Myocyte (in vitro differentiated cells): Measurements from ENCODE around the gene ALX1. TPM values are rescaled to one million over a fixed set of nuclear protein-coding genes. Genes with fewer than 3 reads are reported as not detected.

Source experiments
- DNase-seq: peaks from one replicate; pipeline ENCODE4 v3.0.0-alpha.2; 2012; ENCODE audit warnings: low read depth
- polyA plus RNA-seq: library from polyadenylated mRNA; unstranded; fragments of >200 nt; gene quantifications from one replicate; pipeline ENCODE4 v1.2.1, GENCODE V29; 2012; ENCODE audit warnings: missing spikeins
- total RNA-seq: library from RNA; depleted of rRNA; stranded (reverse); fragments of >200 nt; gene quantifications from 2 replicates; pipeline ENCODE4 v1.2.3, GENCODE V29; 2014

The ALX1 gene
- total RNA-seq: not detected in 2 replicates
- polyA plus RNA-seq: not detected

DNA sequence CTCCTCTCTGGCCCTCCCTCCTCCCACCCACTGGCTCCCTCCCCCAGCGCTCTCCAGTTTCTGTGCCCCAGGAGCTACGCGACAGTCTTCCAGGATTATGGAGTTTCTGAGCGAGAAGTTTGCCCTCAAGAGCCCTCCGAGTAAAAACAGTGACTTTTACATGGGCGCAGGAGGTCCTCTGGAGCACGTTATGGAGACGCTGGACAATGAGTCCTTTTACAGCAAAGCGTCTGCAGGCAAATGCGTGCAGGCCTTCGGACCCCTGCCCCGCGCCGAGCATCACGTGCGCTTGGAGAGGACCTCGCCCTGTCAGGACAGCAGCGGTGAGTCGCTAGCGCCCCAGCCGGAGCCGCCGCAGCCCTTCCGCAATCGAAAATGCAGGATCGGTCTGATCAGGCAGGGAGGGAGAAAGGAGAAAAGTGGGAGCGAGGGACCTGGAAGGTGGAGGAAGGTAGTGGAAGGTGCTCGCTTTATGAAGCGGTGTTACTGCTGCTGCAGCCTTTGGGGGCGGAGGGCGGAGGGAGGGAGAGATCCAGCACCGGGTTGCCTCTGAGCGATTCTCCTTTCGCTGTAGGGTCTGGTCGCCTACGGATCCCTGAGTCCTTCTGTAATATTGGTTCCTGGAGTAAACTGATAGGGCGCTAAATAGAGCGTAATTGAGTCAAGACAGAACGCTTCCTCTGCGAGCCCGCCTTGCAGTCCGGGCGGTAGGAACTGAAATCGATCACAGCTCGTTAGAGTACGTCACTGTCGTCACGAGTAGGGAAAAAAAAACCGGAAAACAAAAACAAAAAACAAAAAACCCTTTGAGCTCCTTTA lies at the start of gene ALX1:
Gene ALX1, plus strand, starts transcription at position 56 of the 819 bp plus-strand sequence. Its CDS starts 42 bp downstream, at position 98.
- no peak for DNase-seq

DNA sequence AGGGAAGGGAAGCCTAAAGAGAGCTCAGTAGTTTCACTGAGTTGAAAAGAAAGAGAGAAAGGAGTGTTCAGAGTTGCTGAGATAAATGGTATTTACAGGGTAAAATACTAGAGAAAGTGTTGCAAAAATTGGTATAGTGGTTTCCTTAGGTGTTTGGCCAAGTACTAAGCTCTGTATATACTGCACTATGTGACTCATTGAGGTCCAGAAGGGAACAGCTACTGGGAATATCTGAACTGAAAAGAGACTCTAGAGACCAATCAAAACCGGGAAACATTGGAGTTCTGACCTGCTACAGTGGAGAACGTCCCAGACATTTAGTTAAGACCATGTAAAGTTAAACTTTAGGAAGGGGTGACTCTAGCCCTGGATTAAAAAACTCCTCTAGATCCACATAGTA lies 42.7 kb upstream of the ALX1 start:
- no peak for DNase-seq

DNA sequence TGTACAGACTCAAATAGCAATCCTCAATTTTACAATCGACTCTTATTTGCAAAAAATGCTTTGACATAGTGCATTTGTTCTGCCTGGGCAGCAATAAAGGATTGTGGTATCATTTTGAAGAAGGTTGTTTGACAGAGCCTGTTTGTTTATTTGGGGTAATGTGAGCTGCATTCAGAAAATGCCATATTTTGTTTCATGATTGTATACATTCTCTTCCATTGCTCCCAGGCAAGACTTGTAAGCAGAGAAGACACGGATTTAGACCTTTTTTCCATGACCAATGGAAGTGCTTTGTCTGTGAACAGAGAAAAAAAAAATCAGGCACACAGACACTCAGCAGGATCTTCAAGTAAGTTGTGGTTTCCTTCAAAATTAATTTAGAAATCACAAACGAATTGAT lies 35.5 kb upstream of the ALX1 start:
- DNase-seq: no peak

DNA sequence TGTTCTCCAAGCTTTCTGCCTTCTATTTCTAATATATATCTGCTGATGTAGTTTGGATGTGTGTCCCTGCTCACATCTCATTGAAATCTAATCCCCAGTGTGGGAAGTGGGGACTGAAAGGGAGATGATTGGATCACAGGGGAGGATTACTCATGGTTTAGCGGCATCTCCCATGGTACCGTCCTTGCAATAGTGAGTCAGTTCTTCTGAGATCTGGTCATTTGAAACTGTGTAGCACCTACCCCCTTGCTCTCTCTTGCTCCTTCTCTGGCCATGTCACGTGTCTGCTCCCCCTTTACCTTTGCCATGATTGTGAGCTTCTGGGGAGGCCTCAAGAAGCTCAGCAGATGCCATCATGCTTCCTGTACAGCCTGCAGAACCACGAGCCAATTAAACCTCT lies 26.2 kb upstream of the ALX1 start:
- DNase-seq: no peak

DNA sequence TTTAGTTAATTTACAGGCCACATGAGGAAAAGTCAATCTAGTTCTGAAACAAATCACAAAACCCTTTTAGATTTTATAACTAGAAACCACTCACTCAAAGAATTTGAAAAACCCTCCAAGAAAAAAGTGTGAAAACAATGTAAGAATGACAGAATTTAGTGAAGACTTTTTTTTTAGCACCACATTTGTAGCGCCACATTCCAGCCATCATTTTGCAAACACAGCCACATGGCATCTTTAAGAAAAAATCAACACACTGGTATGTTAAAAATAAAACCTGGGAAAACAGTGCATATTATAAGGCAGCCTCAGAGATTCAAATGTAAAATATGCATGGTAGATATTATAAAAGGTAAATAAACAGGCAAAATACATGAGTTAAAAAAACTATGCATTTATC lies 22.3 kb upstream of the ALX1 start:
- DNase-seq: no peak

DNA sequence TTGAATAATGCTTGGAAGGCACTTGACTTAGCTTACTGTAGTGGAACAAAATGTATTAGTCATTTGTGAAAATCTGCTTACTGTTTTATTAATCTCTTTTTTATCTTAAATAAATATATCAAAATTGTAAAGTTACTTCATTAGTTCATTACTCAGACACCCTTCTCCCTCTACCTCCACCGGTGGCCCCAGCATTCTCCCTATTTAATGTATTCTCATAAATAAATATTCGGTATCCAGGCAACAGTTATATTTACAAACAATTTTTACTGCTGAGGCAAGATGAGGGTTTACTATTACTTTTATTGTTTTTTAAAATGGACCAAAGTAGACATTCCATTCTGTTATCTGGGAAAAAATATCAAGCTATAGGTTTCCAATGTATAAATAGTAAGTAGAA lies 19.6 kb upstream of the ALX1 start:
- no peak for DNase-seq

DNA sequence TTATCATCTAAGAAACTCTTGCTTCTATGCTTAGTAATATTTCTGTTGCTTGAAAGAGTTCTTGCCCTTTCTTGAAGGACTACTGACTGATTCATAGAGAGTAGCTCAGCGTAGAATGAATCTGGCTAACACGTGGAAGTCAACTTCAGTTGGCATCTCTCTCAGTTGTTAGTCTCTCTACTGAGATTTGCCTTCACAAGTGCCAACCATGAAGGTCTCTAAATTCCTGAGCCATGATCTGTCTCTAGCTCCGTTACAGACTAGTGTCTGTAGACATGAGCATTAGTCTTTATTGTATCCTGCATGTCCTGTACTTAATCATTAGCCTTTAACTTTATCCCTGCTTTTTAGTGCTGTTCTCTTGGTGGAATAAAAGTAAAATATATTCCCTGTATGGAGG lies 19.1 kb upstream of the ALX1 start:
- peak; percentile 6 for DNase-seq

DNA sequence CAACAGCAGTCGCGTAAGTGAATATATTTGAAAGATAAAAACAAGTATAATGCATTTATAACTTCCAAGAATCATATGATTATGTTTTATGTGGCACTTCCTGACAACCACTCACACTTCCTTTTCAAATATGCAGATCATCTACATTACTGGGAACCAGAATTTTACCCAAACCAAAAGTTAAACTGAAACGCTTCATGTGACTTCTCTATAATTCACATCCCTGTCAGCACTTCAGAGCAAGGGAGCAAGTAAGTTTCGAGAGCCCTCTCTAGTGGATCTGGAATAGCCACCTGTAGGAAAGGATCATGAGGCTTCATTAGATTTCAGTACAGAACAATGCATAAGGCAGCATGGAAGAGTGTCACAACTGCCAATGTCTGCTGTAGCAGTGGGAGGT lies 13.7 kb upstream of the ALX1 start:
- no peak for DNase-seq

DNA sequence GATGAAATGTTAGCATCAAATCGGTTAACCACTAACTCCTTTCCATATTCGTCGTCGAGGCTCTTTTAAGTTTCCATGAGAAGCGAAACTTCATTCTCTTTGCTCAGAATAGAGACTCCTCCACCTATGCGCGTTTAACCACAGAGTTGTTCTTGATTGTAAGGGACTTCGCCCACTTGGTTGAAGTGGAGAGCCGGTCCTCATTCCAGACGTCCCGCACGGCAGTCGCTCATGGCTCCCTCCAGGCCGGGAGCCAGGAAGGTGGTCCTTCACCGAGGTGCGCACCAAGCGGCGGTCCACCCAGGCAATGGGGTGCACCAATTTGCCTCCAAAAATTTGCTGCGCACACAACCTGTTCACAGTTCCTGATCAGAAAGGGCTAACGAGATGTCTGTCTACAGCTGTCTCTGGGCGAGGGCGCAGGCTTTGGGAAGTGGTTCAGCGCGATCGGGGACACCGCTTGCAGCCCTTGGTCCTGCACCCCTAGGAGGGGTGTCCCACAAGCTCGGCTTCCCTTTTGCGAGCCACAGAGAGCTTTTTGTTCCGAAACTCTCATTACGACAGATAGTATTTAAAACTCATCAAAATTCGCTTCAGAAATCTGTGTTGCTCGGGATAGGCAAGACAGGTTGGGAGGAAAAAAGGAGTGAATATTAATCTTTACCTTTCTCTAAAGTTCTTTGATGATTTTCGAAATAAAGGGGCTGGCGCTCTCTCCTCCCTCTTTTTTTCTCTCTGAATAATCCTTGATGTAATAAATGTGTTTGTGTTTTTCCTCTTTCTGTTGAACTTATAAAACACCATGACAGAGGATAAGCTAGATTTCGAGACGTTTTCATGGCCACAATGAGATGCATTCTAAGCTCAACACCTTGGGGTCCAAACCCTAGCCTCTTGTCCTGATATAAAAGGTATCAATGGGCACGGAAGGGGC lies 6.4 kb upstream of the ALX1 start:
- no peak for DNase-seq

DNA sequence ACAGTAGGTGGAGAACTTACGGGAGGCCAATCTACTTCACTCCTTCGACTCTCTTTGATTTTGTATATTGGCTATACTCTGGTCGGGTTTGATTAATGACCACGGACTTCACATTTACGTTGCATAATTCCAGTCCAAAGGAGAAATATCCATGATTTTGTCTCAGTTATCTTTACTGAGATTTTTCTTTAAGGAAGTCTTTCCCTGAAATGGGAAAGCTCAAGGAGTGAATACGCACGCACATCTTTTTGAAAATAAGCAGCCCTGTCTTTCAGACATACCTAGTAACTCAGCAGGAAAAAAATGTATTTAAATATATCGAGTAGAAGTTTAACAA lies 5.7 kb upstream of the ALX1 start:
- no peak for DNase-seq

DNA sequence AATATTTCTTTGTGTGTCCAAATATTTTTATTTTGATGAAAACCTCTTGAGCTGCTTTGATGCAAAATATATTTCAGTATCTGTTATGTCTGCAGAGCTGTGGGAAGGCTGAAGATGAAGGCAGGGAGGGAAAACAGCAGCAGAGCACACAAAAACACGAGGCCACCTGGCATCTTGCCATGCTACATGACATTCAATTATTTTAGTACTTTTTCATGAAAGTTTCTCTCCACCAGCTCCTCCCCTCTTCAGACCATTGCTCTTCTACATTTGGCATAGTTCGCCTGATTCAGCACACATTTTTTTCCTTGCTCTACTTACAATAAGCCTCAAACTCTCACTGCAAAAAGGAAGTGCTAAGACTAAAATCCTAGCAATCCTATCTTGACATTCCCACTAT lies 4.6 kb upstream of the ALX1 start:
- DNase-seq: peak; percentile 5

DNA sequence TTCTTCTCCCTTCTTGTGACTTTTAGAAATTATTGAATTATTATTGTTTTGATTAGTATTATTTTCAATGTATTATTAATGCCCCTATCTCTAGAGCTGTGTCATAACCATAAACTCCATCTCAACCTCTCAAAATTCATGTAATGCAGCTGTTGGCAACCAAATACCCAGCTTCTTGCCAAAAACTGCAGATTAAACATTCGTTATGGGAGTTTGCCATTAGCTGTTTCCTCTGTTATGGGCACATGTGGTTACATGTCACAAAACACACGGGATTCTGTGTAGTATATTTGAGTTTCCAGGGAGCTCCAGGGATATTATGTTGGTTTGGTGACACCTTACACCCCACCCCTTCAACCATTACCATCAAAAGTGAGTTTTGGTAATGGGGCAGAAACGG lies 2.8 kb upstream of the ALX1 start:
- no peak for DNase-seq

DNA sequence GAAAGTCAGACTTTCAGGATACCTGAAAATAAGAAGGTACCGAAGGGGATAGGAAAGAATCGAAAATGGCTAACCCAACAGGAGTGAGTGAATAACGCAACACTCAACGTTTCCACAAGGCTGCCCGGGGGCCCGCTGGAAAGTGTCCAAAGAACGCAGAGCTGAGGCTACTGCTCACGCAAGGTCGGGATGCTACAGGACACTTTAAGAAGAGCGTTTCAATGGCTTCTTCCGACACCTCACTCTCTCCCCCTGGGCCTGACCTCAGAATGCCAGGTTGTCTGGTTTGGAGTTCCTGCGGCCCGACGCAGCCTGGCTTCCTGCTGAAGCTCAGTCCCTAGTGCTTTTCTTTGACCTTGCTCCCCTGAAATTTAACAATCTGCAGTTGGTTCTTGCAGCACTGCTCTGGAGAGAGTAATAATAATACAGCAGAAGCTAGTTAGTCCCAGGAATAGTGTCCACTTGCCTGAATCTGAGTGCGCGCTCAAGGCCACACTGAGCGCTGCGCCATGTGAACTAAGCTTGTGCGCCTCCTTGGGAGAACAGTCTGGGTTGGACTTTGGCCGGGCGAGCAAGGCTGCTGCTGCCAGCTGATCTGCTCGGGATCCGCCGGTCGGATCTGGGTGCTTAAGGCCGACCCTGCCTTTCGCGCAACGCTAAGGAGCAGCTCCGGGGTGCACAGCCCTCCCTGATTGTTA lies 2.0 kb upstream of the ALX1 start:
- no peak for DNase-seq

DNA sequence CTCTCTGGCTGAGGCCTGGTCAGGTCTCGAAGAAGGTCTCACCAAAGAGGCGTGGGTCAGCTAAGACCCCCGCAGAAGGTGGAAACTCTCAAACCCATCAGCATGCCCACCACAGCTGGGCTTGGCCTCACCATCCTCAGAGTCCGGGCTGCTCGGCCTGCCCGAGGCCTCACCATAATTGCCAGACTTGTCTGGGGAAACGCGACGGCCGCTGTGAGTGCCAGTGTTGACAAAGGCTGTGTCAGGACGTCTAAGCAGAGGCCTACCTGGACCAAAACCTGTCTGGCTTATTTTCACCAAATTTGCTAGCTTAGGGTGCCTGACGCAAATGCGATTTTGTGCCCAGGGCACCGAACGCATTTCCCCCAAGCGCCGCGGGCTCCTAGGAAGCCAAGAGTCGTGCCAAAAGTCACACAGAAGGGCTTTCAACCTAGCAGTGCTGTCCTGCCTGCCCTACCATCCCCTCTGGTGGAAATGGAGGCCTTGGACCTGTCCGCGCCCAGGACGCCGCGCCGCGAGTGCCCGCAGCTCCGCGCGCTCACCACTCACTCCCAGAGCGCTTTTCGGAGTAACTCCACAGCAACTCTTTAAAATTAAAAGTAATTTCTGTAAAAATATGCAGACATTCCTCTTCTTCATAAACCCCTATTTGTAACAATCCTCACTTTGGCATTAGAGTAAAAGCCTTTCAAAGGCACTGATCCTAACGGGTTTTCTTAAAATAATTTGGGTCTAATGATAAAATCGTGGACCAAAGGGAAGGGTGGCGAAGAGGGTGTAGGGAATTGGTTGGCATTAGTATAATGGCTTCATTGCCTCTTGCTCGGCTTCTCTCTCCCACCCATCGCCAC lies 1.2 kb upstream of the ALX1 start:
- DNase-seq: no peak

DNA sequence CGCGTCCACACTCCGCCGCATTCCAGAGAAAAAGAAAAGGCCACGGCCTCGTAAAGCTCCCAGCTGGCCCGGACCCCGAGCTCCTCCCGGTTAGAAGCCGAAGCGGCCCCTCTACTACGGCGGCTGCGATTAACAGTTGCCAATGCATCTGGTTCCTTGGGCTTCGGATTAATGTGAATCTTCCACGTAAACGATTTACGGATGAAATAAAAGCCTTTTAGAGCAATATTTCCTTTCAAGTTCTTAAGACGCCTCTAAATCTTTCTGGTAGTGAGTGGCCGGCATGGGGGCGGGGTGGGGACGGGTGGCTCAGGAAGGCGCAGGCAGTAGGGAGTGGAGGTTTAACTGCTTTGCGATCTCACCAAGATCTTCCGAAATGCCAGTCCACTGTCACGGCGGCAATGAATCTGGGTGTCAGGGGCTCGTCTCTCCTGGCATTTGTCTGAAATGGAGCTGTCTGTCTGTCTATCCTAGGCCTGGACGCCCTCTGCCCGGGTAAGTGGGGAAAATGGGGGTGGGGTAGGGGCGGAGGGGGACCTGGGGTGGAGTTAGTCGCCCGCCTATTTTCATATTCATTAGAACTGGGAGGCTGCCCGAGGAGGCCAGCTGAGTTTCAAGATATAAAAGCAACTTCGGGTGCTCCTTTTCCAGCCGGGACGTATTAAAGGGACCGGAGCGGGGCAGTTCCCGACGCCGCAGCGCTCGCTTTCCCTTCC lies 413 bp upstream of the ALX1 start:
- DNase-seq: no peak

DNA sequence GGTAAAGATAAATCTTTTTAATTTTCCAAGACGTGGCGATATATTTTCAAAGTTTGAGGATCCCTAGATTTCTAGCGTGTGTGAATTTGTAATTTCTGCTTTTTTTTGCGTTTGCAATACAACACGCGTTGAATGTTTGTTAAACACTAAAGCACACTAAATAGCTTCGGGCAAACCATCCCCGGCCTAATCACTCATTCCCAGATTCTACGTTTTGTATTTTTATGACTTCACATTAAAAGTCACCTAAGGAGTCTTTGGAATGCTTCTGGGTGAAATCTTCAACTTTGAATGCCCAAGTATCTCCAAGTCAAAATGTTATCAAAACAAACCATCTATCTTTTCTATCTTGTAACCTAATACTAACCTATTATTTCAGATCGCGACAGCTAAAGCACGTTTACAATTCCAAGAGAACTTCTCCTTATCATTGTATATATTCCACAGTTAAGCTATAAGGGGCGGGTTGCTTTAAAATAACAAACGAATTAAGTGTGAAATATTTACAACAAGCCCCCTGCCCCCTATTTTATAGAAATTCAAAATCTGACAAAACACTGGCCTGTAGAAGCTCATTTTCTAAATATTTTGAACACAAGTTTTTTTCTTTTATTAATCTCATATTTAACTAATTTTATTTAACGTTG lies 1.1 kb downstream of the ALX1 start:
- DNase-seq: no peak

DNA sequence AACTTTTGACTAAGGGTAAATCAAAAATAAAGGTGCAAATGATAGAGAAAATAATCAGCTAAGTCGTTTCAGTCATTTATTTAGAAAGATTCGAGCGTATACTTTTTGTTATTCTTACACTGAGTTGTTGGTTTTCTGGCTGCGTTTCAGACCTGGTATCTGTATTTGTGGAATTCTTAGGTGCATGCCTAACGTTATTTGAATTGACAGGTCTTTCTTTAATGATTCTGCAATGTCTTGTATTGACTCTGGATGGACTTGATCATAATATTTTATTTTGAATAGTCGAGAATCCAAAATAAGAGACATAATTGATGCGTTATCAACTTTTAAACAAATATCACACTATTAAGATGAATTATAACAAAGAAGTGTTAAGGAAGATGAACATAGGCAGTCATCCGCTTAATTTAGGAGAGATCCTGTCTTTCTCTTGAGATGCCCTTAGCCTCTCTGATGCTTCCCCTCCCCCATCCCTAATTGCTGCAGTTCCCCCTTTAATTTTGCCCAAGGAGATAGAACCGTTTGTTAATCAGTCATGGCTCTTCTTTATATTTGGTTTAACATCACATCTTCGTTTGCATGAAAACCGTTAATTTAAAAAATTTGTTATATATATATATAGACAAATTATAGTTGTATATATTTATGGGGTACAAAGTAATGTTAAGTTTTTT lies 1.8 kb downstream of the ALX1 start:
- DNase-seq: no peak

DNA sequence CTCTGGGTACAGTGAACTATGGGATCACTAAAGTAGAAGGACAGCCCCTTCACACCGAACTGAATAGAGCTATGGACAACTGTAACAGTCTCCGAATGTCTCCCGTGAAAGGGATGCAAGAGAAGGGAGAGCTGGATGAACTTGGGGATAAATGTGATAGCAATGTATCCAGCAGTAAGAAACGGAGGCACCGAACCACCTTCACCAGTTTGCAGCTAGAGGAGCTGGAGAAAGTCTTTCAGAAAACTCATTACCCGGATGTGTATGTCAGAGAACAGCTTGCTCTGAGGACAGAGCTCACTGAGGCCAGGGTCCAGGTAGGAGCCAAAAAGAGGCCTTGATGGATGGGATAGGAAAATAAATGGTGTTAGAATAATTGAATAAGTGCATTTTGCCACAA lies 3.5 kb downstream of the ALX1 start:
- DNase-seq: no peak

DNA sequence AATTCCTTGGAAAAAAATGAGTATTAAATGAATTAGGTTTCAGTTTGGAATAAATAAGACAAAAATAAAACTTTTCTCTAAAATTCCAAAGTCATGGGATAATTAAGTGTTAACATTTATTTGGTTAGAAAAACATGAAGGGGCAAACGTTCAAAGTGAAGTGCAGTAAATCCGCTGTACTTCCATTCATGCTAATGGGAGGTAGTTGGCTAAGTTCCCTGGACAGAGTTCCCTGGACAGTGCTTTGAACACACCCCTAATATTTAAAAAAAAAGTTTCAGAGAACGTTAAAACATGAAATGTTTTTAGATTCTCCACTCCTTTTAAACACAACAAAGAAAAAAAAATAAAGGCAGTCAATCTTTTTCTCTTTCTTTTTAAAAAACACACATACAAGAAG lies 16.3 kb downstream of the ALX1 start:
- DNase-seq: no peak
